ENCODE measurements around the gene TULP4.
A peak's percentile ranks its signal among the peaks of the same experiment; 100 is the strongest.
"Not testable (repeated sequence)": the region's sequence is repeated elsewhere in the genome, so short reads cannot be mapped to it uniquely, and the experiment has no call there.

TULP4 gene

DNA sequence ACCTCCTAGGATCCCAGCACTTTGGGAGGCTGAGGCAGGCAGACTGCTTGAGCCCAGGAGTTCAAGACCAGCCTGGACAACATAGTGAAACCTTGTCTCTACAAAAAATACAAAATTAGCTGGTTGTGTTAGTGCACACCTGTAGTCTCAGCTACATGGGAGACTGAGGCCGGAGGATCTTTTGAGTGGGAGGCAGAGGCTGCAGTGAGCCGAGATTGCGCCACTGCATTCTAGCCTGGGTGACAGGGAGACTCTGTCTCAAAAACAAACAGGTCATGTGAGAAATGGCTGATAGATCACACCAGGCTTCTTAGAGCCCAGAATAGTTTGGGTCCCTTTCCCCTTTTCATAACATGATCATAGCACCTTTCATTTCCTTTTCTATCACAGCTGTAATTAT lies 244.8 kb downstream of the TULP4 start:
- ChIA-PET CTCF (interaction anchor here (1.3 to 2.1 kb wide), 3 partner anchors 9 to 14 kb away, joined by 3 to 7 read pairs (median 4); no protein-coding TSS in a partner anchor), POLR2A (interaction anchor here (0.6 kb wide), 1 partner anchor 33 kb away, joined by 3 read pairs; no protein-coding TSS in a partner anchor)
- H3K4me1 ChIP-seq (ENCODE audit: control extremely low read depth in 1 of 4, control insufficient read depth in 4 of 4, insufficient read depth in 4 of 4, low read length in 3 of 4) = peaks cover 0 to 32% (median 26%) of the 10 kb centered on the region in 4 experiments
- H3K27me3 ChIP-seq (replicated peaks in 2 of 5; ENCODE audit: control insufficient read depth in 4 of 5, insufficient read depth in 5 of 5, low read length in 4 of 5); H3K36me3 ChIP-seq (ENCODE audit: control insufficient read depth in 4 of 4, insufficient read depth in 4 of 4, low read length in 3 of 4); DNase-seq; H3K27ac ChIP-seq (ENCODE audit: insufficient read depth in 1 of 2, low read depth in 1 of 2, low read length in 2 of 2, poor library complexity in 1 of 2, severe bottlenecking in 2 of 2); H3K9me3 ChIP-seq (ENCODE audit: control extremely low read depth in 1 of 5, control insufficient read depth in 4 of 5, insufficient read depth in 2 of 5, low read depth in 1 of 5, low read length in 4 of 5); H3K4me3 ChIP-seq (ENCODE audit: control insufficient read depth in 1 of 7, extremely low read depth in 1 of 7, insufficient read depth in 4 of 7, low read depth in 2 of 7, low read length in 6 of 7): not testable (repeated sequence)
- 97% methylated on average over 3 of the region's 3 CpGs for WGBS (ENCODE audit: insufficient coverage)

DNA sequence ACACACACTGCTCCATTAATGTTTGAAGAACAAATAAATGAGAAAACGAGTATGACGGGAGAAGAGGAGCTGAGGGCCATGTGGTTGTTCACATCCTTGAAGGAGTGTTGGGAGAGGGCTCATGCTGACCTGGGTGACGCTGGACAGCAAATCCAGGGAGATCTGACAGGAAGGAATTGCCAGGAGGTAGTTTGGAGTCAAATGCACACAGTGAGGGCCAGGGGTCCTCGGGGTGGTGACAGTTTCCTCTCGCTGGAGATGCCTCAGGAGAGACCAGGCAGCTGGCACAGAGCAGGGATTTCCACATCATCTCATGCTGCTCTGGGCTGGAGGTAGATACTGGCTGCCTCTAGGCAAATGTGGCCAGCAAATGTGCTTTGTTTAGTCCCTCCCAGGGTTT lies 245.7 kb downstream of the TULP4 start:
- H3K4me3 ChIP-seq (ENCODE audit: control insufficient read depth in 1 of 7, extremely low read depth in 1 of 7, insufficient read depth in 4 of 7, low read depth in 2 of 7, low read length in 6 of 7) = no peak overlapping the region
- peaks cover 0 to 35% (median 28%) of the 10 kb centered on the region in 4 experiments for H3K4me1 ChIP-seq (ENCODE audit: control extremely low read depth in 1 of 4, control insufficient read depth in 4 of 4, insufficient read depth in 4 of 4, low read length in 3 of 4)
- no peaks in the 10 kb centered on the region for H3K27me3 ChIP-seq (replicated peaks in 2 of 5; ENCODE audit: control insufficient read depth in 4 of 5, insufficient read depth in 5 of 5, low read length in 4 of 5)
- POLR2A ChIA-PET = no interaction called here
- no peak for DNase-seq
- H3K9me3 ChIP-seq (ENCODE audit: control extremely low read depth in 1 of 5, control insufficient read depth in 4 of 5, insufficient read depth in 2 of 5, low read depth in 1 of 5, low read length in 4 of 5) = no peaks in the 10 kb centered on the region
- WGBS (ENCODE audit: insufficient coverage) = 96% methylated on average over 5 of the region's 5 CpGs
- peaks cover 0 to 7% (median 0%) of the 10 kb centered on the region in 4 experiments for H3K36me3 ChIP-seq (ENCODE audit: control insufficient read depth in 4 of 4, insufficient read depth in 4 of 4, low read length in 3 of 4)
- no peak overlapping the region for H3K27ac ChIP-seq (ENCODE audit: insufficient read depth in 1 of 2, low read depth in 1 of 2, low read length in 2 of 2, poor library complexity in 1 of 2, severe bottlenecking in 2 of 2)
- CTCF ChIA-PET = interaction anchor here (1.3 to 2.1 kb wide), 4 partner anchors 10 to 15 kb away, joined by 3 to 7 read pairs (median 4); no protein-coding TSS in a partner anchor

DNA sequence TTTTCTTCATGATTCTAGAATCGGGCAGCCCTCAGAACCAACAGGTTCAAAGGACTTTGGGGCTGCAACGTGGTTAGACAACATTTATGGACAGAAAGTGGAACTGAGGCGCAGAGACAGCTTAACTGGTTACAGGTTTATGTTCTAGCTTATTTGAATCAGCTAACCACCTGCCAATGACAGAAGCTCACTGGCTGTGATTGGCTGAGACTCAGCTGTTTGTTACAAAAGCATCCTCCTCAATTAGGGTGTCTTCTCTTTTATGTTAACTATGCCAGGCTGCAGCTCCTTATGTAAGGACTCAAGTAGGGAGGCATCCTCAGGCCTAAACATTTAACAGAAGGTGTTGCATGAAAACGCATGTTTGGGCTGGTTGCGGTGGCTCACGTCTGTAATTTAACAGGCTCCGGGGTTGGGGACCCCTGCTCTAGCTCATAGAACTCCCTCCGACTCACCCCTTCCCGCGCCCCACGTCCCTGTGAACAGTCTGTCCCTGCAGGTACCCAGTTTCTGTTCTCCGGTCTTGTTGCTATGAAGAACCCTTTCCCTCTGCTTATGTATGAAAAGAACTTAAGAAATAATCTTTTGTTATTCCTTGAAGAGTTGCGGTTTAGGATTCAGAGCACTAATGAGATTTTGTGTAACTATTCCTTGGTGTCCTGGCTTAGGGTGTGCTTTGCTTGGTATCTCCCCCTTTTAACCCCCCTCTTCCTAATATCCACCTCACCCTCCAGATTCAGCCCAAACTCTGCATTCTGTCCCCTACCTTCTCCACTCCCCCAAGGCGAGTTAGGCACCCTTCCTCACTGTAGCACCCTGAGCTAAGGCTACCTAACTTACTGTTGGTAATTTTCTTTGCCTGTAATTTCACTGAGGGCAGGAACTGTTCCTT lies 246.4 kb downstream of the TULP4 start:
- Histone ChIP-seq H3K9me3 (ENCODE audit: control extremely low read depth in 1 of 5, control insufficient read depth in 4 of 5, insufficient read depth in 2 of 5, low read depth in 1 of 5, low read length in 4 of 5) (no peaks in the 10 kb centered on the region), H3K4me1 (ENCODE audit: control extremely low read depth in 1 of 4, control insufficient read depth in 4 of 4, insufficient read depth in 4 of 4, low read length in 3 of 4) (peaks cover 0 to 35% (median 28%) of the 10 kb centered on the region in 4 experiments), H3K27ac (ENCODE audit: insufficient read depth in 1 of 2, low read depth in 1 of 2, low read length in 2 of 2, poor library complexity in 1 of 2, severe bottlenecking in 2 of 2) (no peak overlapping the region), H3K4me3 (ENCODE audit: control insufficient read depth in 1 of 7, extremely low read depth in 1 of 7, insufficient read depth in 4 of 7, low read depth in 2 of 7, low read length in 6 of 7) (peak overlapping the region in 1 of 7 experiments; percentile 80), H3K36me3 (ENCODE audit: control insufficient read depth in 4 of 4, insufficient read depth in 4 of 4, low read length in 3 of 4) (peaks cover 0 to 7% (median 0%) of the 10 kb centered on the region in 4 experiments), H3K27me3 (replicated peaks in 2 of 5; ENCODE audit: control insufficient read depth in 4 of 5, insufficient read depth in 5 of 5, low read length in 4 of 5) (no peaks in the 10 kb centered on the region)
- DNase-seq = no peak
- CTCF ChIA-PET = interaction anchor here (1.1 to 2.1 kb wide), 8 partner anchors 10 to 344 kb away, joined by 3 to 7 read pairs (median 4); no protein-coding TSS in a partner anchor
- WGBS (ENCODE audit: insufficient coverage) = 93% methylated on average over 8 of the region's 14 CpGs
- POLR2A ChIA-PET = interaction anchor here (0.5 kb wide), 1 partner anchor 11 kb away, joined by 4 read pairs; no protein-coding TSS in a partner anchor

GRCh38 chr6:158559338-158559894 lies 247.2 kb downstream of the TULP4 start:
- Histone ChIP-seq H3K36me3 (ENCODE audit: control insufficient read depth in 4 of 4, insufficient read depth in 4 of 4, low read length in 3 of 4) (peaks cover 0 to 7% (median 0%) of the 10 kb centered on the region in 4 experiments), H3K9me3 (ENCODE audit: control extremely low read depth in 1 of 5, control insufficient read depth in 4 of 5, insufficient read depth in 2 of 5, low read depth in 1 of 5, low read length in 4 of 5) (no peaks in the 10 kb centered on the region), H3K4me1 (ENCODE audit: control extremely low read depth in 1 of 4, control insufficient read depth in 4 of 4, insufficient read depth in 4 of 4, low read length in 3 of 4) (peaks cover 0 to 38% (median 33%) of the 10 kb centered on the region in 4 experiments), H3K27ac (ENCODE audit: insufficient read depth in 1 of 2, low read depth in 1 of 2, low read length in 2 of 2, poor library complexity in 1 of 2, severe bottlenecking in 2 of 2) (peak overlapping the region in 1 of 2 experiments; percentile 89), H3K4me3 (ENCODE audit: control insufficient read depth in 1 of 7, extremely low read depth in 1 of 7, insufficient read depth in 4 of 7, low read depth in 2 of 7, low read length in 6 of 7) (peak overlapping the region; percentile 71 to 93 (median 80)), H3K27me3 (replicated peaks in 2 of 5; ENCODE audit: control insufficient read depth in 4 of 5, insufficient read depth in 5 of 5, low read length in 4 of 5) (no peaks in the 10 kb centered on the region)
- ChIA-PET POLR2A (no interaction called here), CTCF (interaction anchor here (1.1 to 2.1 kb wide), 6 partner anchors 9 to 345 kb away, joined by 3 to 7 read pairs (median 4); no protein-coding TSS in a partner anchor)
- DNase-seq = no peak
- WGBS (ENCODE audit: insufficient coverage) = 48% methylated on average over 12 of the region's 14 CpGs

GRCh38 chr6:158559895-158560835 lies 247.9 kb downstream of the TULP4 start, which contains the start of gene TMEM181:
TSS of gene TMEM181 (plus strand) at chr6:158560091. CDS start at chr6:158560225, 134 bp downstream.
- ChIA-PET CTCF (interaction anchor here (1.1 to 1.5 kb wide), 4 partner anchors 10 to 346 kb away, joined by 3 read pairs; no protein-coding TSS in a partner anchor), POLR2A (no interaction called here)
- Histone ChIP-seq H3K4me1 (ENCODE audit: control extremely low read depth in 1 of 4, control insufficient read depth in 4 of 4, insufficient read depth in 4 of 4, low read length in 3 of 4) (peaks cover 0 to 37% (median 35%) of the 10 kb centered on the region in 4 experiments), H3K4me3 (ENCODE audit: control insufficient read depth in 1 of 7, extremely low read depth in 1 of 7, insufficient read depth in 4 of 7, low read depth in 2 of 7, low read length in 6 of 7) (peak within 1 kb of the TSS; percentile 71 to 93 (median 80)), H3K36me3 (ENCODE audit: control insufficient read depth in 4 of 4, insufficient read depth in 4 of 4, low read length in 3 of 4) (peaks cover 0 to 8% (median 0%) of the 10 kb centered on the region in 4 experiments), H3K27ac (ENCODE audit: insufficient read depth in 1 of 2, low read depth in 1 of 2, low read length in 2 of 2, poor library complexity in 1 of 2, severe bottlenecking in 2 of 2) (peak within 1 kb of the TSS; percentile 29 to 89), H3K9me3 (ENCODE audit: control extremely low read depth in 1 of 5, control insufficient read depth in 4 of 5, insufficient read depth in 2 of 5, low read depth in 1 of 5, low read length in 4 of 5) (no peaks in the 10 kb centered on the region), H3K27me3 (replicated peaks in 2 of 5; ENCODE audit: control insufficient read depth in 4 of 5, insufficient read depth in 5 of 5, low read length in 4 of 5) (no peaks in the 10 kb centered on the region)
- WGBS (ENCODE audit: insufficient coverage) = under 1% methylated on average over 104 of the region's 120 CpGs
- peak; percentile 89 to 94 (median 94) for DNase-seq

DNA sequence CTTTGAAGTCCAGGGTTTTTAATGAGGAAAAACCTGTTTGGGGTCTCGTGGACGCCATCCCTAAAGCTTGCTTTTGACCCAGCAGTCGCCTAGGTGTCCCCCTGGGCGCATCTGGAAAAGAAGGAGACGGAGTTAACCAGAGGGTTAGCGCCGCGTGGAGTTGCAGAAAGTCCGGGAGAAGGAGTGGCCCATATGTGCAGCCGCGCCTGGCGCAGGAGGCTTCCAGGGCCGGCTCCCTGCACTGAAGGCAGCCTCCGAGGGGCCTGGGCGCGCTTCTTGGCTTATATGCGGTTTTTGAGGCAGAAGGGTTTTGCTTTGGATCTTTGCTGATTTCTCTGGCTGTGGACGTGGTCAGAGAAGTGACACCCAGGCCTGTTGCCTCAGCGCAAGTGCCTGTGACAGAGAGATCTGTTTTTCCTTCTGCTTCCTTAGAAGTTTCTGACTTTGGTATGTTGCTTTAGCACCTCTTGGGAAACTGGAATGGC lies 248.6 kb downstream of the TULP4 start:
- peak overlapping the region; percentile 71 to 93 (median 80) for H3K4me3 ChIP-seq (ENCODE audit: control insufficient read depth in 1 of 7, extremely low read depth in 1 of 7, insufficient read depth in 4 of 7, low read depth in 2 of 7, low read length in 6 of 7)
- POLR2A ChIA-PET = no interaction called here
- peaks cover 0 to 35% (median 34%) of the 10 kb centered on the region in 4 experiments for H3K4me1 ChIP-seq (ENCODE audit: control extremely low read depth in 1 of 4, control insufficient read depth in 4 of 4, insufficient read depth in 4 of 4, low read length in 3 of 4)
- peak in 2 of 3 donors; percentile 43 to 49 for DNase-seq
- H3K9me3 ChIP-seq (ENCODE audit: control extremely low read depth in 1 of 5, control insufficient read depth in 4 of 5, insufficient read depth in 2 of 5, low read depth in 1 of 5, low read length in 4 of 5) = no peaks in the 10 kb centered on the region
- H3K36me3 ChIP-seq (ENCODE audit: control insufficient read depth in 4 of 4, insufficient read depth in 4 of 4, low read length in 3 of 4) = peaks cover 0 to 9% (median 0%) of the 10 kb centered on the region in 4 experiments
- WGBS (ENCODE audit: insufficient coverage) = 8% methylated on average over 16 of the region's 19 CpGs
- H3K27me3 ChIP-seq (replicated peaks in 2 of 5; ENCODE audit: control insufficient read depth in 4 of 5, insufficient read depth in 5 of 5, low read length in 4 of 5) = no peaks in the 10 kb centered on the region
- CTCF ChIA-PET = interaction anchor here (1.3 kb wide), 1 partner anchor 9 kb away, joined by 3 read pairs; no protein-coding TSS in a partner anchor
- peak overlapping the region in 1 of 2 experiments; percentile 89 for H3K27ac ChIP-seq (ENCODE audit: insufficient read depth in 1 of 2, low read depth in 1 of 2, low read length in 2 of 2, poor library complexity in 1 of 2, severe bottlenecking in 2 of 2)
